IMR-90 (cell line): ENCODE results near the gene FAXDC2. TPM values are rescaled to one million over a fixed set of nuclear protein-coding genes. Genes with fewer than 3 reads are reported as not detected.

Source experiments
- ATAC-seq: fragments of 200-7000 bp; cut with Tn5 transposase; 2 replicates; pipeline ENCODE4 v1.9.1; 2020; ENCODE audit warnings: low read depth, mild to moderate bottlenecking, moderate library complexity
- BruUV-seq: library from RNA; stranded (reverse); fragments of 400-500 nt; replicated peaks from 2 replicates; lab custom pipeline; 2021; lab: Mats Ljungman, UMichigan
- CTCF ChIA-PET: fragments of 300-600 bp; formaldehyde crosslinking; extraction: SDS; loops from one replicate; lab custom pipeline; 2021; ENCODE audit warnings: antibody characterized with exemption; lab: Yijun Ruan, JAX
- POLR2A ChIA-PET: fragments of 300-600 bp; sonication (Branson Sonifier 250); formaldehyde crosslinking; loops from one replicate; lab custom pipeline; 2022; ENCODE audit warnings: antibody characterized with exemption; ENCODE audit not compliant: unreplicated experiment; lab: Charles Lee
- DNase-seq: peaks from one replicate; pipeline ENCODE4 v3.0.0; 2013
- H2AFZ ChIP-seq: replicated peaks from 2 replicates; pipeline ENCODE3; 2013; ENCODE audit warnings: low read length, mild to moderate bottlenecking; ENCODE audit not compliant: poor library complexity
- H2AK5ac ChIP-seq: 2 replicates; pipeline ENCODE4 v1.6.1; 2013; ENCODE audit warnings: low read depth, low read length, inconsistent platforms
- H2AK9ac ChIP-seq: replicated peaks from 2 replicates; pipeline ENCODE3; 2013; ENCODE audit warnings: mild to moderate bottlenecking, low read depth, low read length, moderate library complexity; ENCODE audit not compliant: poor library complexity
- H2BK120ac ChIP-seq: 2 replicates; pipeline ENCODE4 v1.6.1; 2013; ENCODE audit warnings: low read depth, low read length, inconsistent platforms
- H2BK15ac ChIP-seq: 3 replicates; pipeline ENCODE4 v1.6.1; 2013; ENCODE audit warnings: low read depth, low read length, inconsistent platforms
- H2BK20ac ChIP-seq: 2 replicates; pipeline ENCODE4 v1.6.1; 2013; ENCODE audit warnings: low read depth, mild to moderate bottlenecking, inconsistent platforms, low read length, moderate library complexity
- H2BK5ac ChIP-seq: 2 replicates; pipeline ENCODE4 v1.6.1; 2013; ENCODE audit warnings: mild to moderate bottlenecking, low read depth, low read length, inconsistent platforms; ENCODE audit not compliant: poor library complexity, severe bottlenecking
- H3K14ac ChIP-seq: replicated peaks from 2 replicates; pipeline ENCODE4 v1.6.1; 2013; ENCODE audit warnings: low read depth, low read length, inconsistent platforms
- H3K18ac ChIP-seq: 2 replicates; pipeline ENCODE4 v1.6.1; 2013; ENCODE audit warnings: low read depth, low read length, control low read depth
- H3K23ac ChIP-seq: 2 replicates; pipeline ENCODE4 v1.6.1; 2013; ENCODE audit warnings: low read depth, low read length, inconsistent platforms
- H3K27ac ChIP-seq: 2 replicates; pipeline ENCODE4 v1.5.1; 2013; ENCODE audit warnings: mild to moderate bottlenecking, control low read depth, low read length; ENCODE audit not compliant: insufficient read depth
- H3K27me3 ChIP-seq: 2 replicates; pipeline ENCODE4 v1.6.1; 2013; ENCODE audit warnings: low read length; ENCODE audit not compliant: control insufficient read depth, insufficient read depth
- H3K36me3 ChIP-seq: 2 replicates; pipeline ENCODE4 v1.6.1; 2013; ENCODE audit warnings: low read length, mixed read lengths; ENCODE audit not compliant: control insufficient read depth, insufficient read depth
- H3K4ac ChIP-seq: 2 replicates; pipeline ENCODE4 v1.6.1; 2013; ENCODE audit warnings: low read depth, low read length, inconsistent platforms
- H3K4me1 ChIP-seq: 2 replicates; pipeline ENCODE4 v1.6.1; 2013; ENCODE audit warnings: low read length, mixed read lengths; ENCODE audit not compliant: control insufficient read depth, insufficient read depth
- H3K4me2 ChIP-seq: 2 replicates; pipeline ENCODE4 v1.6.1; 2013; ENCODE audit warnings: low read depth, mild to moderate bottlenecking, control low read depth, low read length, moderate library complexity
- H3K4me3 ChIP-seq: 2 replicates; pipeline ENCODE4 v1.5.1; 2013; ENCODE audit warnings: low read depth, mild to moderate bottlenecking, control low read depth, low read length, moderate library complexity; ENCODE audit not compliant: insufficient read depth
- H3K56ac ChIP-seq: 2 replicates; pipeline ENCODE4 v1.6.1; 2013; ENCODE audit warnings: low read length, inconsistent platforms; ENCODE audit not compliant: insufficient read depth; ENCODE audit errors: extremely low read depth
- H3K79me1 ChIP-seq, 2 experiments: 2 replicates each; pipeline ENCODE4 v1.6.1; 2013; ENCODE audit warnings: low read length in 2 of 2, inconsistent platforms in 1 of 2, low read depth in 1 of 2
- H3K9ac ChIP-seq: 2 replicates; pipeline ENCODE4 v1.6.1; 2013; ENCODE audit warnings: low read depth, low read length, control low read depth
- H3K9me1 ChIP-seq: 2 replicates; pipeline ENCODE4 v1.6.1; 2013; ENCODE audit warnings: low read length, inconsistent platforms; ENCODE audit not compliant: insufficient read depth
- H3K9me3 ChIP-seq: 2 replicates; pipeline ENCODE4 v1.6.1; 2013; ENCODE audit warnings: low read length; ENCODE audit not compliant: control insufficient read depth, insufficient read depth
- H4K20me1 ChIP-seq: 2 replicates; pipeline ENCODE4 v1.6.1; 2013; ENCODE audit warnings: low read length, inconsistent platforms; ENCODE audit not compliant: insufficient read depth
- H4K5ac ChIP-seq: 2 replicates; pipeline ENCODE4 v1.6.1; 2013; ENCODE audit warnings: mild to moderate bottlenecking, low read depth, low read length, control low read depth
- H4K8ac ChIP-seq, 2 experiments: 2 replicates each; pipeline ENCODE4 v1.6.1; 2013; ENCODE audit warnings: low read depth in 2 of 2, low read length in 2 of 2, control low read depth in 1 of 2, inconsistent platforms in 1 of 2
- H4K91ac ChIP-seq: 2 replicates; pipeline ENCODE4 v1.6.1; 2013; ENCODE audit warnings: low read depth, low read length, inconsistent platforms; ENCODE audit not compliant: insufficient read depth
- BHLHE40 ChIP-seq: fragments of 150-350 bp; IDR thresholded peaks from 2 replicates; pipeline ENCODE4 v1.6.1; 2016; ENCODE audit warnings: mild to moderate bottlenecking, low read depth, low read length
- CEBPB ChIP-seq: IDR thresholded peaks from 2 replicates; pipeline ENCODE4 v1.6.1; 2012; ENCODE audit warnings: low read depth, low read length, improper control_type of control experiment
- CHD1 ChIP-seq: IDR thresholded peaks from 2 replicates; pipeline ENCODE4 v1.6.1; 2012; ENCODE audit warnings: low read depth, low read length, improper control_type of control experiment
- CTCF ChIP-seq: conservative IDR thresholded peaks from 2 replicates; pipeline ENCODE4 v1.5.1; 2012; ENCODE audit warnings: mild to moderate bottlenecking, low read depth, low read length, improper control_type of control experiment
- ELK1 ChIP-seq: fragments of 150-350 bp; IDR thresholded peaks from 2 replicates; pipeline ENCODE4 v1.6.1; 2016; ENCODE audit warnings: low read depth, mild to moderate bottlenecking, low read length, moderate library complexity, borderline replicate concordance
- FOS ChIP-seq: fragments of 150-350 bp; IDR thresholded peaks from 2 replicates; pipeline ENCODE4 v1.6.1; 2016; ENCODE audit warnings: low read depth, low read length
- MAFK ChIP-seq: IDR thresholded peaks from 2 replicates; pipeline ENCODE4 v1.6.1; 2012; ENCODE audit warnings: low read depth, low read length, improper control_type of control experiment
- MAZ ChIP-seq: IDR thresholded peaks from 2 replicates; pipeline ENCODE4 v1.6.1; 2012; ENCODE audit warnings: low read depth, mild to moderate bottlenecking, low read length, improper control_type of control experiment, moderate library complexity, borderline replicate concordance
- MXI1 ChIP-seq: IDR thresholded peaks from 2 replicates; pipeline ENCODE4 v1.6.1; 2012; ENCODE audit warnings: low read depth, mild to moderate bottlenecking, low read length, moderate library complexity, borderline replicate concordance
- RAD21 ChIP-seq: IDR thresholded peaks from 2 replicates; pipeline ENCODE4 v1.6.1; 2012; ENCODE audit warnings: low read length, improper control_type of control experiment
- RCOR1 ChIP-seq: IDR thresholded peaks from 2 replicates; pipeline ENCODE4 v1.6.1; 2012; ENCODE audit warnings: mild to moderate bottlenecking, low read length, improper control_type of control experiment; ENCODE audit not compliant: insufficient replicate concordance
- RFX5 ChIP-seq: IDR thresholded peaks from 2 replicates; pipeline ENCODE4 v1.8.0; 2012; ENCODE audit warnings: low read depth, mild to moderate bottlenecking, low read length, moderate library complexity
- WGBS, 2 experiments: methylation state at CpG; one replicate each; pipeline versions ENCODE4 v1.1.5 to v1.1.7; 2013; ENCODE audit warnings: missing lambda C conversion rate in 2 of 2; ENCODE audit not compliant: insufficient read length in 1 of 2; ENCODE audit errors: extremely low coverage in 2 of 2; 5-methylcytosine and 5-hydroxymethylcytosine counted together
- dilution Hi-C: fragments of 300-500 bp; cut with HindIII; formaldehyde crosslinking; loops from one replicate; pipeline ENCODE4 v1.14.3; 2018; ENCODE audit warnings: low sequenced_read_pairs; ENCODE audit not compliant: unreplicated experiment
- in situ Hi-C: fragments of 300-500 bp; cut with MboI; formaldehyde crosslinking; loops from 3 replicates; pipeline ENCODE4 v1.14.3; 2019; ENCODE audit warnings: low sequenced_read_pairs, inconsistent platforms, mixed read lengths
- intact Hi-C: fragments of 100-400 bp; cut with micrococcal nuclease; formaldehyde crosslinking; loops from 2 replicates; pipeline ENCODE4 v1.10.0; 2022
- polyA plus RNA-seq, 3 experiments: library from polyadenylated mRNA; depleted of rRNA; stranded (reverse); fragments of >200 nt; gene quantifications; 2 replicates each; pipeline ENCODE4 v1.2.3, GENCODE V29; 2012; ENCODE audit warnings: low replicate concordance in 1 of 3
- total RNA-seq: library from RNA; depleted of rRNA; stranded (reverse); fragments of >200 nt; gene quantifications from 2 replicates; pipeline ENCODE4 v1.2.3, GENCODE V29; 2012
- TF ChIP-seq, protein P1 (sequence below): fragments of 150-350 bp; IDR thresholded peaks from 2 replicates; pipeline ENCODE4 v1.6.1; 2017; ENCODE audit warnings: mild to moderate bottlenecking, antibody characterized with exemption, low read length, low read depth

FAXDC2 gene
- total and polyA plus RNA-seq, 2 of the 4 experiments (the other 2 are of a cell fraction) = 4.3 to 8.9 TPM

DNA sequence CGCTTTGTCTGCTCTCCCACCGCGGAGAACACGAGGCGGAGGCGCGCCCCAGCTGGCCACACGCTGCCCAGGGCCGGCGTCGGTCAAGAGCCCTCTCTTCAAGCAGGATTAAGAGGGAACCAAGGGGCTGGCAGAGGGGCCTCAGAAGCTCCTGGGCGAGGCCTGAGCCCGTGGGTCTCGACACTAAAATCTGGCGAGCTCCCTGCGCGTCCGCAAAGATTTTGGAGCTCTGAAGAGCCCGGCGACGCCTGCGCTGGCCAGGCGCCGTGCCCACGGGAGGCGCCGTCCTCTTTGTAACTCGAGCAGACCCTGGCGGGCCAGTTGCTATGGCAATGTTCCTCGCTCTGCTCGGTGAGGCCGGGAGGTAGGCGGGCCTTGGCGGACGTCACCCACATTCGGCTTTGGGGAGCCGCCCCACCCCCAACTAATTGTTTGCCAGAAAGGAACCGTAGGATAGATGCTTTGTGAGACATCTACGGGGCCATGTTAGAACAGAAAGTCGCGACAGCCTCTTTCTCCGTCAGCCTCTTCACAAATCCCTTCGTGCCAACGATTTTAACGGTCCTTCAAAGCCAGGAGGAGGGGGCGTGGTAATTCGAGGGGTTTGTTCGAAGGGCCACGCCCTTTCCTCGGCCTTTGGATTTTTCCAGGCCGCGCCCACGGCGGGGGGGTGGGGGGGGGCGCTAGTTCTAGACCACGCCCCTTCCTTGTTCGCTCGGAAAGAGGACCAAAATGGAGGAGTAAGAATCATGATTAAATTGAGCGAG is 7.3 kb upstream of the FAXDC2 start:
- H2BK15ac ChIP-seq = peak overlapping the region; percentile 100; the same call in 2 of the 3 replicates
- H3K56ac ChIP-seq = peak overlapping the region; percentile 99
- dilution Hi-C loops (no loop called here), in situ Hi-C loops (no loop called here), intact Hi-C loops (loop anchor here (2.0 to 5.0 kb wide), 4 partner anchors 63 to 665 kb away; partner anchors contain the start of genes GALNT10, GEMIN5 and LARP1)
- peak overlapping the region; percentile 96 for H2BK20ac ChIP-seq
- H3K14ac ChIP-seq = peak overlapping the region; percentile 100
- ATAC-seq (peak; percentile 81), DNase-seq (peak; percentile 96)
- H3K4ac ChIP-seq = peak overlapping the region; percentile 99
- H3K79me1 ChIP-seq = peaks cover 4 to 20% of the 10 kb centered on the region in 2 experiments
- H3K9ac ChIP-seq = peak overlapping the region; percentile 91
- peak overlapping the region; percentile 99 for H2BK120ac ChIP-seq
- no peaks in the 10 kb centered on the region for H3K36me3 ChIP-seq
- 0% methylated on average over 16 of the region's 59 CpGs; no CpG with 5 or more reads in 1 of the 2 experiments for WGBS, 2 experiments
- H3K4me3 ChIP-seq = peak overlapping the region; percentile 61
- peak overlapping the region; percentile 82 to 100 for H4K8ac ChIP-seq
- peak overlapping the region; percentile 90; the same call in 1 of the 2 replicates for H2AK5ac ChIP-seq
- peaks cover 2% of the 10 kb centered on the region for H4K20me1 ChIP-seq
- peak overlapping the region; percentile 97 for H2BK5ac ChIP-seq
- CTCF ChIA-PET = interaction anchor here (1.1 kb wide), 1 partner anchor 207 kb away, joined by 4 read pairs; no protein-coding TSS in a partner anchor
- peak overlapping the region; percentile 90 for H3K18ac ChIP-seq
- H3K9me3 ChIP-seq = no peaks in the 10 kb centered on the region
- peak overlapping the region; percentile 91 for H4K5ac ChIP-seq
- H3K4me2 ChIP-seq = peak overlapping the region; percentile 98
- no peaks in the 10 kb centered on the region for H3K27me3 ChIP-seq
- H4K91ac ChIP-seq = peak overlapping the region; percentile 100
- peaks cover 1% of the 10 kb centered on the region; the same call in 1 of the 2 replicates for H3K4me1 ChIP-seq
- peak overlapping the region; percentile 100 for H2AFZ ChIP-seq
- no peaks in the 10 kb centered on the region for H3K9me1 ChIP-seq
- H3K23ac ChIP-seq = peak overlapping the region; percentile 100
- BruUV-seq = no TSS peak
- peak overlapping the region; percentile 98 for H2AK9ac ChIP-seq
- POLR2A ChIA-PET = interaction anchor here (0.6 kb wide), 1 partner anchor 175 kb away, joined by 7 read pairs; no protein-coding TSS in a partner anchor
- H3K27ac ChIP-seq = peak overlapping the region; percentile 94
- TF ChIP-seq MAFK (no peak), RCOR1 (no peak), RAD21 (no peak), FOS (no peak), CHD1 (no peak), MXI1 (peak; percentile 98), RFX5 (no peak), ELK1 (no peak), CTCF (0 out of 2 replicates have a peak, but pooled peaks have one; percentile 0), CEBPB (no peak), BHLHE40 (no peak), MAZ (peak; percentile 4; the same call in 1 of the 2 replicates)
- TF ChIP-seq, protein P1, sequence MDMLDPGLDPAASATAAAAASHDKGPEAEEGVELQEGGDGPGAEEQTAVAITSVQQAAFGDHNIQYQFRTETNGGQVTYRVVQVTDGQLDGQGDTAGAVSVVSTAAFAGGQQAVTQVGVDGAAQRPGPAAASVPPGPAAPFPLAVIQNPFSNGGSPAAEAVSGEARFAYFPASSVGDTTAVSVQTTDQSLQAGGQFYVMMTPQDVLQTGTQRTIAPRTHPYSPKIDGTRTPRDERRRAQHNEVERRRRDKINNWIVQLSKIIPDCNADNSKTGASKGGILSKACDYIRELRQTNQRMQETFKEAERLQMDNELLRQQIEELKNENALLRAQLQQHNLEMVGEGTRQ = no peak
